Measurements from ENCODE around the gene TLE1. TPM values are rescaled to one million over a fixed set of nuclear protein-coding genes. Genes with fewer than 3 reads are reported as not detected.

TLE1 gene
- total and polyA plus RNA-seq, 2 of the 4 experiments (the other 2 are of a cell fraction): 36.0 to 51.0 TPM

- H2AFZ ChIP-seq (replicated peaks; ENCODE audit: low read length, poor library complexity): no peak overlapping the region
- H3K56ac ChIP-seq (ENCODE audit: extremely low read depth, insufficient read depth, low read length): no peak overlapping the region
- no peak overlapping the region for H3K27ac ChIP-seq (ENCODE audit: insufficient read depth, low read length)
- no peak overlapping the region for H3K23ac ChIP-seq (ENCODE audit: low read depth, low read length)
- peaks cover 34% of the 10 kb centered on the region for H3K36me3 ChIP-seq (ENCODE audit: control insufficient read depth, insufficient read depth, low read length)
- no peak overlapping the region for H3K4me3 ChIP-seq (ENCODE audit: insufficient read depth, low read depth, low read length)
- no peak overlapping the region; a peak in 1 of 4 replicates for H4K8ac ChIP-seq (ENCODE audit: low read depth in 2 of 2, low read length in 2 of 2)
- ATAC-seq (ENCODE audit: low read depth) (no peak), DNase-seq (peak; percentile 48)
- H2BK120ac ChIP-seq (ENCODE audit: low read depth, low read length): no peak overlapping the region
- CTCF ChIA-PET: no interaction called here
- dilution Hi-C loops (cut with HindIII; ENCODE audit: low sequenced_read_pairs, unreplicated experiment): no loop called here
- POLR2A ChIA-PET (ENCODE audit: unreplicated experiment): no interaction called here
- intact Hi-C loops (cut with micrococcal nuclease): no loop called here
- peak overlapping the region; percentile 64 for H3K4ac ChIP-seq (ENCODE audit: low read depth, low read length)
- H3K14ac ChIP-seq (replicated peaks; ENCODE audit: low read depth, low read length): no peak overlapping the region
- peak overlapping the region; percentile 32 for H4K91ac ChIP-seq (ENCODE audit: insufficient read depth, low read depth, low read length)
- H3K27me3 ChIP-seq (ENCODE audit: control insufficient read depth, insufficient read depth, low read length): no peaks in the 10 kb centered on the region
- H3K79me1 ChIP-seq (ENCODE audit: low read depth in 1 of 2, low read length in 2 of 2): peaks cover 3 to 22% of the 10 kb centered on the region in 2 experiments; a peak in 2 of 4 replicates
- in situ Hi-C loops (cut with MboI; ENCODE audit: low sequenced_read_pairs): no loop called here
- H2BK15ac ChIP-seq (ENCODE audit: low read depth, low read length): peak overlapping the region; percentile 49; the same call in 1 of the 3 replicates
- no peak for TF ChIP-seq MAFK (IDR thresholded peaks at IDR 0.05; ENCODE audit: low read depth, low read length)
- TF ChIP-seq SMC3 (IDR thresholded peaks at IDR 0.05; ENCODE audit: low read depth, low read length): no peak
- TF ChIP-seq, protein P1, sequence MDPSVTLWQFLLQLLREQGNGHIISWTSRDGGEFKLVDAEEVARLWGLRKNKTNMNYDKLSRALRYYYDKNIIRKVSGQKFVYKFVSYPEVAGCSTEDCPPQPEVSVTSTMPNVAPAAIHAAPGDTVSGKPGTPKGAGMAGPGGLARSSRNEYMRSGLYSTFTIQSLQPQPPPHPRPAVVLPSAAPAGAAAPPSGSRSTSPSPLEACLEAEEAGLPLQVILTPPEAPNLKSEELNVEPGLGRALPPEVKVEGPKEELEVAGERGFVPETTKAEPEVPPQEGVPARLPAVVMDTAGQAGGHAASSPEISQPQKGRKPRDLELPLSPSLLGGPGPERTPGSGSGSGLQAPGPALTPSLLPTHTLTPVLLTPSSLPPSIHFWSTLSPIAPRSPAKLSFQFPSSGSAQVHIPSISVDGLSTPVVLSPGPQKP (IDR thresholded peaks at IDR 0.05; ENCODE audit: borderline replicate concordance, low read depth, low read length): no peak
- TF ChIP-seq MAZ (IDR thresholded peaks at IDR 0.05; ENCODE audit: borderline replicate concordance, low read depth, low read length): no peak
- no peak for TF ChIP-seq CHD1 (IDR thresholded peaks at IDR 0.05; ENCODE audit: low read depth, low read length)
- TF ChIP-seq CEBPB (IDR thresholded peaks at IDR 0.05; ENCODE audit: low read depth, low read length): no peak
- TF ChIP-seq RAD21 (IDR thresholded peaks at IDR 0.05; ENCODE audit: low read length): no peak
- no peak for TF ChIP-seq POLR2A (IDR thresholded peaks at IDR 0.05; ENCODE audit: low read depth, low read length)
- TF ChIP-seq, protein P2, sequence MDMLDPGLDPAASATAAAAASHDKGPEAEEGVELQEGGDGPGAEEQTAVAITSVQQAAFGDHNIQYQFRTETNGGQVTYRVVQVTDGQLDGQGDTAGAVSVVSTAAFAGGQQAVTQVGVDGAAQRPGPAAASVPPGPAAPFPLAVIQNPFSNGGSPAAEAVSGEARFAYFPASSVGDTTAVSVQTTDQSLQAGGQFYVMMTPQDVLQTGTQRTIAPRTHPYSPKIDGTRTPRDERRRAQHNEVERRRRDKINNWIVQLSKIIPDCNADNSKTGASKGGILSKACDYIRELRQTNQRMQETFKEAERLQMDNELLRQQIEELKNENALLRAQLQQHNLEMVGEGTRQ (IDR thresholded peaks at IDR 0.05; ENCODE audit: low read depth, low read length): no peak
- TF ChIP-seq FOS (IDR thresholded peaks at IDR 0.05; ENCODE audit: low read depth, low read length): no peak
- 0 out of 2 replicates have a peak, but pooled peaks cover 3% of the 10 kb centered on the region for H4K20me1 ChIP-seq (ENCODE audit: insufficient read depth, low read length)
- peak overlapping the region; percentile 51; the same call in 1 of the 2 replicates for H2AK5ac ChIP-seq (ENCODE audit: low read depth, low read length)
- no peak overlapping the region for H3K4me2 ChIP-seq (ENCODE audit: low read depth, low read length)
- H3K4me1 ChIP-seq (ENCODE audit: control insufficient read depth, insufficient read depth, low read length): peaks cover 10% of the 10 kb centered on the region
- no peak overlapping the region for H3K18ac ChIP-seq (ENCODE audit: low read depth, low read length)
- BruUV-seq (replicated peaks): no TSS peak
- H4K5ac ChIP-seq (ENCODE audit: low read depth, low read length): no peak overlapping the region
- H3K9me3 ChIP-seq (ENCODE audit: control insufficient read depth, insufficient read depth, low read length): no peaks in the 10 kb centered on the region
- peaks cover 17% of the 10 kb centered on the region for H3K9me1 ChIP-seq (ENCODE audit: insufficient read depth, low read length)
- peak overlapping the region; percentile 49 for H2BK20ac ChIP-seq (ENCODE audit: low read depth, low read length)
- H2BK5ac ChIP-seq (ENCODE audit: low read depth, low read length, poor library complexity, severe bottlenecking): no peak overlapping the region
- whole genome bisulfite sequencing, 2 experiments (ENCODE audit: extremely low coverage in 2 of 2, insufficient read length in 1 of 2): 62% methylated on average over 6 of the region's 12 CpGs; no CpG with 5 or more reads in 1 of the 2 experiments
- H3K9ac ChIP-seq (ENCODE audit: low read depth, low read length): no peak overlapping the region
- H2AK9ac ChIP-seq (replicated peaks; ENCODE audit: low read depth, low read length, poor library complexity): no peak overlapping the region
Measured at GRCh38 chr9:81604306-81605169, 84.8 kb downstream of the TLE1 start.

All from IMR-90 (cell line).